Suprapubic skin (tissue), 4 donors: ENCODE results near the gene ARHGAP40.

ENCODE experiments used
- EP300 ChIP-seq: sonication (generic); formaldehyde crosslinking; IDR thresholded peaks from one replicate; pipeline ENCODE4 v1.6.1; 2017; ENCODE audit warnings: antibody characterized with exemption
- POLR2A ChIP-seq, 2 donors: fragments of 450-650 bp; IDR thresholded peaks; one replicate each; pipeline ENCODE4 v1.6.1; 2017; ENCODE audit warnings: antibody characterized with exemption in 2 of 2, mild to moderate bottlenecking in 2 of 2, moderate library complexity in 2 of 2
- POLR2AphosphoS5 ChIP-seq, 3 donors: sonication (generic); formaldehyde crosslinking; IDR thresholded peaks; one replicate each; pipeline ENCODE4 v1.6.1; 2017; ENCODE audit warnings: antibody characterized with exemption in 3 of 3
- TF ChIP-seq, protein P1 (sequence below), 2 donors: fragments of 200-600 bp in 1 of 2; fragments of 450-650 bp in 1 of 2; sonication (generic) in 1 of 2; IDR thresholded peaks; one replicate each; pipeline ENCODE4 v1.5.1; 2016 to 2019; ENCODE audit warnings: antibody characterized with exemption in 2 of 2, mild to moderate bottlenecking in 1 of 2, moderate library complexity in 1 of 2

DNA sequence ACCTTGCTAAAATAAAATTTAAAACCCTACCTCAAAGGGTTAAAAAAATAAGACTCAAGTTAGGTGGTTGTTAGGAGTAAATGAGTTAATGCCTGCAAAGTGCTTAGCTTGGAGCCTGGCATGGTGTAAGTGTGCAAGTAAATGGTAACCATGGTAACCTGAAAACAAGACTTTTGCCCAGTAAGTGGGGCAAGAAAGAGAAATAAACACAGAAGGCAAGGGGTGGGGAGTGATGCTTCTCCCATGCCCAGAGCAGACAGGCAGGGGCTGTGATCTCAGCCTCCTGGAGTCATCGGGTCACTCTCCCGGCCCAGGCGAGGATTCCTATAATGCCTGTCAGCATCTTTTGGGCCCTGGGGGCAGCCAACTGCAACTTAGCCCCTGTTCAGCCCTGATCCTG is 63.5 kb downstream of the ARHGAP40 start:
- TF ChIP-seq, protein P1, sequence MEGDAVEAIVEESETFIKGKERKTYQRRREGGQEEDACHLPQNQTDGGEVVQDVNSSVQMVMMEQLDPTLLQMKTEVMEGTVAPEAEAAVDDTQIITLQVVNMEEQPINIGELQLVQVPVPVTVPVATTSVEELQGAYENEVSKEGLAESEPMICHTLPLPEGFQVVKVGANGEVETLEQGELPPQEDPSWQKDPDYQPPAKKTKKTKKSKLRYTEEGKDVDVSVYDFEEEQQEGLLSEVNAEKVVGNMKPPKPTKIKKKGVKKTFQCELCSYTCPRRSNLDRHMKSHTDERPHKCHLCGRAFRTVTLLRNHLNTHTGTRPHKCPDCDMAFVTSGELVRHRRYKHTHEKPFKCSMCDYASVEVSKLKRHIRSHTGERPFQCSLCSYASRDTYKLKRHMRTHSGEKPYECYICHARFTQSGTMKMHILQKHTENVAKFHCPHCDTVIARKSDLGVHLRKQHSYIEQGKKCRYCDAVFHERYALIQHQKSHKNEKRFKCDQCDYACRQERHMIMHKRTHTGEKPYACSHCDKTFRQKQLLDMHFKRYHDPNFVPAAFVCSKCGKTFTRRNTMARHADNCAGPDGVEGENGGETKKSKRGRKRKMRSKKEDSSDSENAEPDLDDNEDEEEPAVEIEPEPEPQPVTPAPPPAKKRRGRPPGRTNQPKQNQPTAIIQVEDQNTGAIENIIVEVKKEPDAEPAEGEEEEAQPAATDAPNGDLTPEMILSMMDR (IDR thresholded peaks at IDR 0.05) = no peak
- TF ChIP-seq POLR2A (IDR thresholded peaks at IDR 0.05) = no peak
- no peak for TF ChIP-seq EP300
- no peak for TF ChIP-seq POLR2AphosphoS5 (IDR thresholded peaks at IDR 0.05)
